ENCODE results near the gene CFL1.
"Not testable (repeated sequence)": the region's sequence is repeated elsewhere in the genome, so short reads cannot be mapped to it uniquely, and the experiment has no call there.

CFL1 gene

DNA sequence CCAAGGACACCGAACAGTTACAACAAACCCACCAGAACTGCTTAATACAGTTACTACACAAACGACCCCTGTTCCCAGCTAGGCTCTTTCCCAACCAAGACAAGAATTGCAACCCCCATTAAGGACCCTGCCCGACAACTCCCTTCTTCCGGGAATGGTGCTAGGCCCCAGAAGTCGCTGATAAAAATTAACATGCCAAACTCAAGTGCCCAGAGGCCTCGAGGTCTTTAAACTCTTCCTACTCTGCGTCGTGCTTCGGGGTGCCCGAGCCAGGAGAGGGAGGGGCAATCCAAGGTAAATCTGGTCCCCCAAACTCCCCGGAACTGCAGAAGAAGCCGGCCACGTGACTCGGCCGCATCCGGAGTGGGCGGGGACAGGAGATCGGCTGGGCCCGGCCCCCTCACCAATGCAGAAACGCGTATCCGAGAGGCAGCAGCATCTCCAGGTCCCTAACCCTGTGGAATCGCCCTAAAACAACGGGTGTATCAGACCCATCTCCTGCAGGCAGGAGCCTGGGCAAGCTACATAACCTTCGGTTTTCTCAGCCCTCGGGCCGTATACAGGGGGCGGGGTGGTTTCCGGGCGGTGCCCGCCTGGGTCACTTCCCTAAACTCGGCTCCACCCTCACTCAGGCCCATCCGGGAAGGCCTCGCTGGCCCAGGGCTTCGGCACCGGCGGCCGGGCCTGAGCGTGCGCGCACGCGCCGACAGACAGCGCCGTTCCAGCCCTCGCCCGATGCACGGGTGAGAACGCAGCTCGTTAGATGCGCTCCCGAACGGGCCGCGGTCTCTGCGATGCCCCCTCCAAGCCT is 1.1 kb downstream of the CFL1 start:
- peak; percentile 87 for DNase-seq

DNA sequence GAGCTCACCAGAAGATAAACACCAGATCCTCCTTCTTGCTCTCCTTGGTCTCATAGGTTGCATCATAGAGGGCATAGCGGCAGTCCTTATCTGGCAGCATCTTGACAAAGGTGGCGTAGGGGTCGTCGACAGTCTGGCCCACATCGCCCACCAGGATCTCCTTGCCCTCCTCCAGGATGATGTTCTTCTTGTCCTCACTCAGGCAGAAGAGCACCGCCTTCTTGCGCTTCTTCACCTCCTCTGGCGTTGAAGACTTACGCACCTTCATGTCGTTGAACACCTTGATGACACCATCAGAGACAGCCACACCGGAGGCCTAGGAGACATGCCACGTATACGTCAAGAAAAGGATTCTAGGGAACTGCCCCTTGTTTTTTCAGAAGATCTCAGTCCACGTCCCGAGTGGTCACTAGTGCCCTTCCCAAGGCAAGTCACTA is 2.0 kb downstream of the CFL1 start:
- DNase-seq = no peak

DNA sequence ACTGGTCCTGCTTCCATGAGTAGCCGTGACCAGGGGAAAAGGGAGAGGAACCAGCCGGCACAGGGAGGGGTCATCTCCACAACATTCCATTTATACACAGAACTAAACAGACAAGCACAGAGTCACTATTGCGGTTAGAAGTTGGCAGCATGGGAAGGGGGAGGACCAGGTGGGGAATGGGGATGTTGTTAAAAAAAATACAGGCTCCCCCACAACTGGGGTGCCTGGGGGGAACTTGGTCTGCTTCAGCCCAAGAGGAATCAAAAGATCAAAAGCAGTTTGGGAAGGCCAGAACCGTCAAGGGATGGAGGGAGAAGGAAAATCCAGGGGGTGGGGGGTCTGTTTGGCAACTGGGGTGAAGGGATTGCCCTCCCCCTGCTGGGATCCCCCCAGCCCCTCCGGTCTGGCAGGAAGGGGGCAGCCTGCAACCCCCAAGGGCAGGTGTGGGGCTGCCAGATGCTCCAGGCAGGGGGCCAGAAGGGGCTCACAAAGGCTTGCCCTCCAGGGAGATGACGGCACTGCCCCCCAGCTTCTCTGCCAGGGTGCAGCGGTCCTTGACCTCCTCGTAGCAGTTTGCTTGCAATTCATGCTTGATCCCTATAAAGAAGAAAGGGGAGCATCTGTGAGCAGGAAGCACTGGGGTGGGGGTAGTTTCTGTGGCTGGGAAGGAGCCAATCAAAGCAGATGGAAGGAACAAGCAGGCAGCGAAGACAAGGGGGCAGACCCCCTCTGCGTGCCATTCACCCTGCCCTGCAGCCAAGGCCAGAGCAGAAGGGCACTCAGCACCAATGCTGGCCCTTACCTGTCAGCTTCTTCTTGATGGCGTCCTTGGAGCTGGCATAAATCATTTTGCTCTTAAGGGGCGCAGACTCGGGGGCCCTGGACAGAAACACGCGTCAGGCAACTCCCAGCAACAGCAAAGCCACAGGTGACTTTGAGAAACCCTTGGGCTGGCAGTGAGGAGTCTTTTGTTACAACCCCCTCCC is 2.8 kb downstream of the CFL1 start:
- peak; percentile 0 for DNase-seq

DNA sequence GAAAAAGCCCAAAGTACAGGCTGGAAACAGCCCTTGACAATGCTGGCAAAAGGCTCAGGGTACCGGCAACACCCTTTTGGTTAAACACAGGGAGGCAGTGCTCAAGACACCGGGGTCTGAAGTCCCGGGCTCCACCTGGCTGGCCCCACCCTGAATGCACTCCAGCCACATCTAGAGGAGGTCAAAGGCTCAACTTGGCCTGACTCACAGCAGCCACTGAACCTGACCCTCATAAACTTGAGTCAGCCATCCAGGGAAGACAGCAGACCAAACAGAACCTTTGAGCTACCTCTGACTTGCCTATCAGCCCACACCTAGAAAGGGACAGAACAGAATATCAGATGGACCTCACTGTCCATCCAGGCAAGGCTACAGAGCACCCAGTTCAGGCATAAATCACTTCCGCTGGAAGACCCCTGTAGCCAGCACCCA is 3.8 kb downstream of the CFL1 start:
- DNase-seq = no peak

DNA sequence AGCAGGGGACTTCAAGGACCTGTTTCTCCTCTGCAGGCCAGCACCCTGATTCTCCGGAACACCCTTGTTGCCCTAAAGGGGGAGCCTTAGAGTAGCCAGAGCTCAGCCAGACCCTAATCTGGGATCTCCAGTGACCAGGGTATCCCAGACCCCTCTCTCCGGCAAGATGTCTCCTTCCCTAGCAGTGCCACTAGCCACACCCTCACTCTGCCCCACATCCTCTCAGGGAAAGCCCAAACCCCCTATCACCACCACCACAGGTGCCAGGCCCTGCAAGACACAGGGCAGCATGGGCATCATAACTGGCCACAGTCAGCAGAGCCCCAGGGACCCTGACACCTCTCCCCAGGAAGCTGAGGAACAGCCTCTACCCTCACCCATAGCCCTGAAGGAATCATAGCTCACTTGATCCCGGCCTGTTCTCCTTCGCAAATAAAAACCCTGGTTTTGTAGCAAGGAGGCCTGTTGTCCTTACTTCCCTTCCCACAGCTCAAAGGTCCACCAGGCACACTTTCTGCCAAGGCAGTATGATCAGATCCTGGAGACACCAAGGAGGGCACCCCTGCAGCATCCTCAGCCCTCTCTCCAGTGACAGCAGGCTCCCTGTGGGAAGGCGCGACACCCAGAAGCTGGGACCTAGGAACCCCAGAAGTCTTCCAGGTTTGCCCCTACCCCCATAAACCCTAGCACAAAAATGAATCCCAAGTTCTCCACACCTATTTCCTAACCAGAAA is 4.6 kb downstream of the CFL1 start:
- DNase-seq = peak; percentile 43

DNA sequence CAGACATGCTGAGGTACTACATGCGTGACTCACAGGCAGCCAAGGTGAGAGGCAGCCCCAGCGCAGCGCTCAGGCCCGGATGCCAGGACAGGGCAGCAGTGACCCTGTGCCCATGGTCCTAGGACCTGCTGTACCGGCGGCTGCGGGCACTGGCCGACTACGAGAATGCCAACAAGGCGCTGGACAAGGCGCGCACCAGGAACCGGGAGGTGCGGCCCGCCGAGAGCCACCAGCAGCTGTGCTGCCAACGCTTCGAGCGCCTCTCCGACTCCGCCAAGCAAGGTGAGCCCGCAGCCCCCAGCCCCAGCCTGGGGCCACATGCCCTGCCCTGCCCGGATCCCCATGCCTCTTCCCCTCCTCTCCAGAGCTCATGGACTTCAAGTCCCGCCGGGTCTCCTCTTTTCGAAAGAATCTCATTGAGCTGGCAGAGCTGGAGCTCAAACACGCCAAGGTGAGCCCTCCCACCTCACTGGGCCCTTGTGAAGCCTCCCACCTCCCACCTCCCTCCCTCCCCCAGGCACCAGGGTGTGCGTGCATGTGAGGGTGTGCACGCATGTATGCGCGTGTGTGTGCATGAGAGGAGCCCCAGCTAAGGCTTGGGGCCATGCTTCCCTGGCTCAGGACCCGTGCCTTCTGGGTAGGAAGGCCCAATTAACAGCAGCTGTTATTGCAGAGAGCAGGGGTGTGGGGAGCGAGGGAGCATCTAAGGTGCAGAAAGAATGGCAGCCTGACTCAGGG is 5.3 kb downstream of the CFL1 start:
- DNase-seq = peak; percentile 2

DNA sequence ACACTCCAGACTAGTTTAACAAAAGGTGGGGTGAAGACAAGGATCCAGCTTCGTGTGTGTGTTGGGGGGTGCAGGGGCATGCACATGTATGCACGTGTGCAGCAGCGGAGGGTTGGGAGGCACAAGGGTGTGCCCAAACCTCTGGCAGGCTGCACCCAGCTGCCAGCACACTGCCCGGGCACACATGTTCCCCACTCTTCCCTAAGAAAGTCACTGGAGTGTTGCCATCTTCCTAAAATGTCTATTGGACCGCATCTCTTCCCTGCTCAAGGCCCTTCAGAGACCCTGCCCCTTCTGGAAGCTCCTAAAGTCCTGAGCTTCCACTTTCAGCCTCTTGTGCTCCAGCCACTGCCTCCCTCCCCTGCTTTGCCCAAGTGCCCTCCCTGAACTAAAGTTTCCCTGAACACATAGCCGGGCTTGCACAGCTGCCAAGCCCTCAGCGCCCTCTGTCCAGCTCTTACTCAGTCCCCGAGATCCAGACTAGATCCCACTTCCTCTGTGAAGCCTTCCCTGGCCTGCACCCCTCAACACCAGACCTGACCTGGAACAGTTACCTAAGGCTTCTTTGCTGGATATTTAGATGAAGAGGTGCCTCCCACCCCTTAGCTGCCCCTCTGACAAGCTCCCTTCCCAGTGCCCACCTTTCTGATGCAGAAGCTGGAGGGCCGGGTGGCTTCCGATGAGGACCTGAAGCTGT is 6.0 kb downstream of the CFL1 start:
- DNase-seq = no peak

DNA sequence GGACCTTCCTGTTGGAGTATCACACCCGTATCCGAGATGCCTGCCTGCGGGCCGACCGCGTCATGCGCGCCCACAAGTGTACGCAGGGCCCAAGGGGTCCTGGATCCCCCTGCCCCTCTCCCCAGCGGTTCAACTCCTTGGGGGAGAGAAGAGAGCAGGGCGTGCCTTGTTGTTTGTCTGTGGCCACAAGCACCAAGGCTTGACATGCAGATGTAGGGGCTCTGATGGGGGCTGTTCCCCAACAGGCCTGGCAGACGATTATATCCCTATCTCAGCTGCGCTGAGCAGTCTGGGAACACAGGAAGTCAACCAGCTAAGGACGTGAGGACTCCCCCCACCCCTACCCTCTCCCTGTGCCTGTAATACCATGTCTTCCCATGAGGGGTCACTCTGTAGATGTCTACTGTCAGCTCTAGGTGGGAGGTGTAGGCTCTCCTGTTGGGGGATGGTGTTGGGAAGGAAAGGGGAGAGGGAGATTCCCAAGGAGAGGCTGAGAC is 6.8 kb downstream of the CFL1 start:
- peak; percentile 53 for DNase-seq

DNA sequence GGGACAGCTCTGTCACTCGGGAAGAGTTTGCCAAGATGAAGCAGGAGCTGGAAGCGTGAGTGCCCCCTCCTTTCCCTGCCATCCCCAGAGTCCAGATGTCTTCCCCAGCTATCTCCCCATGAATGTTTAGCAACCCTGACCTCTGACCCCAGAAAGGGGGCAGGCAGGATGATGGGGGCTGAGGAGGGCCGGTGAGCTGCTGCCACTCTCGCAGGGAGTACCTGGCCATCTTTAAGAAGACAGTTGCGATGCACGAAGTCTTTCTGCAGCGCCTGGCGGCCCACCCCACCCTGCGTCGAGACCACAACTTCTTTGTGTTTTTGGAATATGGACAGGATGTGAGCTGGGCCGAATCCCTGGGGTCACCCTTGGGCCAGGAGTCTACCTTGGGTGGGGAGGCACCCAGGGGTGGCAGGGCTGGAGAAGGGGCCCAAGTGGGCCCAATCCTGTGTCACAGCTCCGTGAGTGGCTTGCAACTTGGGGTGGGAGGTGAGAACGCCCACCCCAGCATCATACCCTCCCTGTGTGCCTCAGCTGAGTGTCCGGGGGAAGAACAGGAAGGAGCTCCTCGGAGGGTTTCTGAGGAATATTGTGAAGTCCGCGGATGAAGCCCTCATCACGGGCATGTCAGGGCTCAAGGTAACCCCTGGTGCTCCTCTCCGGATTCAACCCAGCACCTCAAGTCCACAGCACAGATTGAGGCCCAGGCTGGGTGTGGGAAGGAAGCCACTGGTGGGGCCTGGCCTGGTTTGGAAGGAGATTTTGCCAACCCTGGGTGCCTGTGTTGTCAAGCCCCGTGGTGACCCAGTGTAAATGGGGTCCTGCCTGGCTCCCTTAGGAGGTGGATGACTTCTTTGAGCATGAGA is 7.5 kb downstream of the CFL1 start:
- peak; percentile 1 for DNase-seq

DNA sequence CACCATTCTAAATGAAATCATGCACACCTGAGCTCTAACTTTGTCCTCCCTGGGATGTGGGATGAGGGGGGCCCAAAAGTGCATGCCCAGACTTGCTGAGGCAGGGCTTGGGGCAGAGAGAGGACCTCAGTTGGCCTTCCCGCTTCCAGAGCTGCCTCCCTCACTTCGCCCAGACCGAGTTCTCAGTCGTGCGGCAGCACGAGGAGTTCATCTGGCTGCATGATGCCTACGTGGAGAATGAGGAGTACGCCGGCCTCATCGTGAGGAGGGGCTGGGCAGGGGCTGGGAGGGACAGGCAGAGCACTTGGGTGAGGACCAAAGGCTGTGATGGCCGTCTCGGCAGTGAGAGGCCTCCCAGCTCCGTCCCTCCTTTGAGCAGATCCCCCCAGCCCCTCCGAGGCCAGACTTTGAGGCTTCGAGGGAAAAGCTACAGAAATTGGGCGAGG is 8.2 kb downstream of the CFL1 start:
- DNase-seq = peak; percentile 0

DNA sequence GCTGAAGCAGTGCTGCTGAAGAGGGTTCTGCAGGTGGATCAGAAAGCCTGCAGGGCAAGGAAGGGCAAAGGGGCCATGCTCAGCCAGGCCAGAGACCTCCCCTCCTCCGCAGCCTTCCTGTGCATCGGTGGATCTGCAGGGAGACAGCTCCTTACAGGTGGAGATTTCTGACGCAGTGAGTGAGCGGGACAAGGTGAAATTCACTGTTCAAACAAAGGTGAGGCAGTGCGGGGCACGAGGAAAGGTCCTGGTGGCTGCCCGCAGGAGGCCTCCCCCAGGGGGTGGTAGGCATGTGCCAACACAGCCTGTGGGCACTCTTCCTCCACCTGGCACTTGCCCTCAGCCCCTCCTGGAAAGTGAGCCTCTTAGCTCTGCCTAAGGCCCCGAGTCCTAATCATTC is 8.6 kb downstream of the CFL1 start:
- DNase-seq = no peak

DNA sequence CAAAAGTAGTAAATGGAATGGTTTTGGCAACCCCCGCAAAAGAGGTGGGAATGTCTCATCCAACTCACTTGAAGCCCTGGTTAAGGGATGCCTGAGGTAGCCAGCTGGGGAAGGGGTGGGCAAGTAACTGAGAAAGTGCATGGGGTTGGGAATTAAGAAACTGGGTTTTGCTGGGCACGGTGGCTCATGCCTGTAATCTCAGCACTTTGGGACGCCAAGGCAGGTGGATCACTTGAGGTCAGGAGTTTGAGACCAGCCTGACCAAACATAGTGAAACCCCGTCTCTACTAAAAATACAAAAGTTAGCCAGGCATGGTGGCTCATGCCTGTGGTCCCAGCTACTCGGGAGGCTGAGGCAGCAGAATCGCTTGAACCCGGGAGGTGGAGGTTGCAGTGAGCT is 9.3 kb downstream of the CFL1 start:
- DNase-seq = not testable (repeated sequence)

DNA sequence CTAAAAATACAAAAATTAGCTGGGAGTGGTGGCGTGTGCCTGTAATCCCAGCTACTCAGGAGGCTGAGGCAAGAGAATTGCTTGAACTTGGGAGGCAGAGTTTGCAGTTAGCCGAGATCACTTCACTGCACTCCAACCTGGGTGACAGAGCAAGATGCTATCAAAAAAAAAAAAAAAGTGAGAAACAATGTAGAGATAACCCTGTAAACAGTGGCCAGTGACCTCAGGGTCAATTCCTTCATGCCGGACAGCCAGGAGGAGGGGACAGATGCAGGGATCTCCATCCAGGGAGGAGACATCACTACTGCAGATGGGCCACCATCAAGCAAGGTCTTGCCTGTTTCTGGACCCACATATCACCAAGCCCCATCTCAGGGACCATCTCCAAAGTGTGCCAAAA is 10.2 kb downstream of the CFL1 start:
- DNase-seq = no peak

DNA sequence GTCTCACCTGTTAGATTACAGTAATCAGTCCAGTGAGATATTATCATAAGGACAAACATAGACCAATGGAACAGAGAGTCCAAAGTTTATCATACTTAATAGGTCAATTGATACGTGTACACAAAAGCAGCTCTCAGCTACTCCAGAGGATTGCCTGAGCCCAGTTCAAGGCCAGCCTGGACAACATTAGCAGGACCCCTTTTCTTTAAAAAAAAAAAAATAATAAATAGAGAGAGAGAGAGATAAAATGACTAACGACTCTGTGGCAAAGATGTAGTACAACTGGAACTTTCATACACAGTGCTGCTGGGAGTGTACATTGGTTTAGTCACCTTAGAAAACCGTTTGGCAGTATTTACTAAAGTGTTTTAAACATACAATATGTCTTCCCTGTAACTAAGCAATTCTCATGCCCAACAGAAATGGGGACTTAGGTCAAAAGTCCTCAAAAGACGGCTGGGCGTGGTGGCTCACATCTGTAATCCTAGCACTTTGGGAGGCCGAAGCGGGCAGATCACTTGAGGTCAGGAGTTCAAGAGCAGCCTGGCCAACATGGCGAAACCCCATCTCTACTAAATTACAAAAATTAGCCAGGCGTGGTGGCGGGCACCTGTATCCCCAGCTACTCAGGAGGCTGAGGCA is 13.6 kb downstream of the CFL1 start:
- DNase-seq = no peak

DNA sequence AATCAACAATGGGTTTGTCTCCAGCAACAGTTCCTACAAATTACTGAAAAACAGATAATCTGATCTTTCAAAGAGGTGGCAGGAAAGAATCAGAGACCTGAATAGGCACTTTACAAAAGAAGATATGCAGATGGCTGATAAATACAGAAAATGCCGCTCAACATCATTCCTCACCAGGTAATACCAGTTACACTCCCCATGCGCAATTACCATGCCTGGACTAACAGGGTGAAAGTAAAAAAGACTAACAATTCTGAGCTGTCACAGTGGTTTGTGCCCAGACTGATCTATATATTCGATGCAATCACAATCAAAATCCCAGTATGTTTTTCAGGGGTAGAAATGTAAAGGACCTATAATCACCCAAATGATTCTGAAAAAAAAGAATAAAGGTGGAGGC is 14.2 kb downstream of the CFL1 start:
- DNase-seq = no peak

DNA sequence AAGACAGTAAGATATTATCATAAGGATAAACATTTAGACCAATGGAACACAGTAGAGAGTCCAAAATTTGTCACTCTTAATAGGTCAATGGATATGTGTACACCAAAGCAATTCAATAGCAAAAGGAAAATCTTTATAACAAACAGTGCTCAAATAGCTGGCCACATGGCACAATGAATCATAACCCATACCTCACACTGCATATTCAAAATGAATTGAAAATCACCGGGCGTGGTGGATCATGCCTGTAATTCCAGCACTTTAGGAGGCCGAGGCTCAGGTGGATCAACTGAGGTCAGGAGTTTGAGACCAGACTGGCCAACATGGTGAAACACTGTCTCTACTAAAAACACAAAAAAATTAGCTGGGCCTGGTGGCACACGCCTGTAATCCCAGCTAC is 15.8 kb downstream of the CFL1 start:
- DNase-seq = no peak

DNA sequence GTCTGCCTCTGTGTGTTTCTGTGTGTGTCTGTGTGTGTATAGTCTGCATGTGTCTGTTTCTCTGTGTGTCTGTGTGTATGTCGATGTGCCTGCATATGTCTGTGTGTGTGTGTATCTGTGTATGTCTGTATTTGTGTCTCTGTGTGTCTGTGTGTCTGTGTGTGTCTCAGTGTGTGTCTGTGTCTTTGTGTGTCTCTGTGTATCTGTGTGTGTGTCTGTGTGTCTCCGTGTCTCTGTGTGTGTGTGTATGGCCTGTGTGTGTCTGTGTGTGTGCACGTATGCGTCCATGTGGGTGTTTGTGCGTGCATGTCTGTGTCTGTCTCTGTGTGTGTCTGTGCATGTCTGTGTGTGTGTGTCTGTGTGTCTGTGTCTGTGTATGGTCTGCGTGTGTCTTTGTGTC is 23.8 kb downstream of the CFL1 start:
- no peak for DNase-seq

DNA sequence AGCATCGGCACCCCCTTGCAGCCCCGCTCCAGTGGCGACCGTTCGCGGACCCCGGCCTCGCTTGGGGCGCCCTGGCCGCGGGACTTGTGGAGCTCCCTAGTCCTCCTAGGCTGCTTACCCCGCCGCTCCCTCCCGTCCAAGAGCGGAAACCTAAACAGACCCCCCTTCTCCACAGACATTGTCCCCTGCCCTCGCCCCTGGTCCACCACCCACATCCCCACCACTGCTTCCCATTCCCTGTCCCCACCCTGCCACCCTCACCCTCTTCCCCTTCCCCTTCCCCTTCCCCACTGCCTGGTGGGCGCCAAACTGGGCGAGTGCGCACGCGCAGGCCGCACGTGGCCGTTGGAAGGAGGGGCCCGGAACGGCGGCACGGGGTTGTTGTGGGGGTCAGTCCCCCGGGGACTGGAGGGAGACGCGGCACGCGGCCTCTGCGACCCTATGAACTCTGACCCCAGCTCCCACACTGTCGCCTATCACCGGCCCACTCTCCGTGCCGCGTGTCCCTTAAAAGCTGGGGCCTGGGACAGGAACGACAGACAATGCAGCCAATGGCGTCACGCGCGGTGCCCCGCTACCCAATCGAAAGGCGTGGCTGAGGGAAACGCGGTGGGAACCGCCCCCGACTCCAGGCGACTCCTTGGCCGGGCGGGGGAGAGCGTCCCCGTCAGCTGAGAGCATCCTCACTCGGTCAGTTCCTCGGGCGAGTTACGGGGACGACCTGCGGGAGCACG is 24.5 kb downstream of the CFL1 start, which contains the start of gene SNX32:
TSS of gene SNX32 (plus strand) at position 667 of the 734 bp plus-strand sequence. CDS start 103 bp downstream, outside the sequence.
- DNase-seq = peak; percentile 98

DNA sequence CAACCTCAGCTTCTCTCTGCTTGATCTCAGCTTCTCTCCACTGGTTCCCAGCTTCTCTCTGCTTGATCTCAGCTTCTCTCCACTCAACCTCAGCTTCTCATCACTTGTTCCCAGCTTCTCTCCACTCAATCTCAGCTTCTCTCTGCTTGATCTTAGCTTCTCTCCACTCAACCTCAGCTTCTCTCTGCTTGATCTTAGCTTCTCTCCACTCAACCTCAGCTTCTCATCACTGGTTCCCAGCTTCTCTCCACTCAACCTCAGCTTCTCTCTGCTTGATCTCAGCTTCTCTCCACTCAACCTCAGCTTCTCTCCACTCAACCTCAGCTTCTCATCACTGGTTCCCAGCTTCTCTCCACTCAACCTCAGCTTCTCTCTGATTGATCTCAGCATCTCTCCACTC is 25.7 kb downstream of the CFL1 start:
- not testable (repeated sequence) for DNase-seq

Measured in hematopoietic multipotent progenitor cell treated with erythropoietin and hydrocortisone succinate and interleukin-3 and kit ligand, for 6 days (in vitro differentiated cells).